H9 (cell line): Measurements from ENCODE around the gene CPXM1. TPM values are rescaled to one million over a fixed set of nuclear protein-coding genes. Genes with fewer than 3 reads are reported as not detected.

ENCODE experiments used
- DNase-seq: peaks from one replicate; pipeline ENCODE4 v3.0.0-alpha.2; 2017
- H2AFZ ChIP-seq: one replicate; pipeline ENCODE4 v1.6.1; 2013; ENCODE audit warnings: mild to moderate bottlenecking, low read length, control low read depth, moderate library complexity
- H2AK5ac ChIP-seq: 2 replicates; pipeline ENCODE4 v1.6.1; 2013; ENCODE audit warnings: low read length, control low read depth, mixed read lengths; ENCODE audit not compliant: insufficient read length
- H2BK120ac ChIP-seq: one replicate; pipeline ENCODE4 v1.6.1; 2013; ENCODE audit warnings: low read depth, mild to moderate bottlenecking, low read length, control low read depth, inconsistent platforms; ENCODE audit not compliant: poor library complexity, severe bottlenecking
- H2BK12ac ChIP-seq: 2 replicates; pipeline ENCODE4 v1.6.1; 2013; ENCODE audit warnings: low read length, control low read depth, mixed read lengths, low read depth; ENCODE audit not compliant: insufficient read length
- H2BK15ac ChIP-seq: 2 replicates; pipeline ENCODE4 v1.6.1; 2013; ENCODE audit warnings: low read depth, low read length, control low read depth
- H2BK20ac ChIP-seq: one replicate; pipeline ENCODE4 v1.6.1; 2013; ENCODE audit warnings: low read depth, mild to moderate bottlenecking, low read length, control low read depth, inconsistent platforms; ENCODE audit not compliant: poor library complexity, severe bottlenecking
- H2BK5ac ChIP-seq: 2 replicates; pipeline ENCODE4 v1.6.1; 2013; ENCODE audit warnings: low read length, control low read depth, mixed read lengths; ENCODE audit not compliant: insufficient read length
- H3K14ac ChIP-seq: 2 replicates; pipeline ENCODE4 v1.6.1; 2013; ENCODE audit warnings: low read length, control low read depth; ENCODE audit not compliant: insufficient read depth
- H3K18ac ChIP-seq: 2 replicates; pipeline ENCODE4 v1.6.1; 2013; ENCODE audit warnings: low read depth, mild to moderate bottlenecking, mixed read lengths, low read length, control low read depth; ENCODE audit not compliant: insufficient read length
- H3K23ac ChIP-seq: 2 replicates; pipeline ENCODE4 v1.6.1; 2013; ENCODE audit warnings: low read length, control low read depth, mixed read lengths, low read depth; ENCODE audit not compliant: insufficient read length
- H3K23me2 ChIP-seq: 2 replicates; pipeline ENCODE4 v1.6.1; 2013; ENCODE audit warnings: low read depth, mild to moderate bottlenecking, mixed read lengths, low read length, control low read depth; ENCODE audit not compliant: insufficient read length, poor library complexity, severe bottlenecking
- H3K27ac ChIP-seq: 2 replicates; pipeline ENCODE4 v1.5.1; 2013; ENCODE audit warnings: low read length, control low read depth, mixed read lengths, low read depth; ENCODE audit not compliant: insufficient read length
- H3K27me3 ChIP-seq: 2 replicates; pipeline ENCODE4 v1.6.1; 2013; ENCODE audit warnings: low read length, control low read depth, inconsistent platforms; ENCODE audit not compliant: insufficient read depth
- H3K4ac ChIP-seq: 2 replicates; pipeline ENCODE4 v1.6.1; 2013; ENCODE audit warnings: low read depth, mild to moderate bottlenecking, control low read depth, inconsistent platforms, low read length, moderate library complexity
- H3K4me1 ChIP-seq: 2 replicates; pipeline ENCODE4 v1.6.1; 2013; ENCODE audit warnings: low read length, control low read depth, inconsistent platforms; ENCODE audit not compliant: insufficient read depth
- H3K4me2 ChIP-seq: 2 replicates; pipeline ENCODE4 v1.6.1; 2013; ENCODE audit warnings: low read length, control low read depth, mixed read lengths; ENCODE audit not compliant: insufficient read length, insufficient read depth
- H3K56ac ChIP-seq: 2 replicates; pipeline ENCODE4 v1.6.1; 2013; ENCODE audit warnings: low read depth, mild to moderate bottlenecking, mixed read lengths, low read length, control low read depth; ENCODE audit not compliant: insufficient read length
- H3K79me1 ChIP-seq: 2 replicates; pipeline ENCODE4 v1.6.1; 2013; ENCODE audit warnings: low read depth, mild to moderate bottlenecking, moderate library complexity, low read length, control low read depth, inconsistent platforms; ENCODE audit not compliant: insufficient read depth, poor library complexity, severe bottlenecking
- H3K79me2 ChIP-seq: 2 replicates; pipeline ENCODE4 v1.6.1; 2013; ENCODE audit warnings: low read length, control low read depth, inconsistent platforms; ENCODE audit not compliant: insufficient read depth
- H3K9ac ChIP-seq: 2 replicates; pipeline ENCODE4 v1.6.1; 2013; ENCODE audit warnings: low read length, control low read depth, mixed read lengths; ENCODE audit not compliant: insufficient read length; ENCODE audit errors: extremely low read depth
- H3K9me3 ChIP-seq: one replicate; pipeline ENCODE4 v1.6.1; 2013; ENCODE audit warnings: low read depth, low read length, inconsistent platforms; ENCODE audit not compliant: control insufficient read depth
- H3T11ph ChIP-seq: one replicate; pipeline ENCODE4 v1.6.1; 2013; ENCODE audit warnings: mild to moderate bottlenecking, low read length, control low read depth, inconsistent platforms
- H4K20me1 ChIP-seq: one replicate; pipeline ENCODE4 v1.6.1; 2013; ENCODE audit not compliant: control insufficient read depth, insufficient read length, insufficient read depth
- H4K5ac ChIP-seq: 2 replicates; pipeline ENCODE4 v1.6.1; 2013; ENCODE audit warnings: low read depth, mild to moderate bottlenecking, mixed read lengths, low read length, control low read depth; ENCODE audit not compliant: insufficient read length
- H4K8ac ChIP-seq: replicated peaks from 2 replicates; pipeline ENCODE4 v1.6.1; 2013; ENCODE audit warnings: low read length, control low read depth, mixed read lengths, low read depth; ENCODE audit not compliant: insufficient read length
- H4K91ac ChIP-seq: 2 replicates; pipeline ENCODE4 v1.6.1; 2013; ENCODE audit warnings: low read depth, mild to moderate bottlenecking, moderate library complexity, mixed read lengths, low read length, control low read depth; ENCODE audit not compliant: insufficient read length
- H3K27ac Mint-ChIP-seq, 3 experiments: 2 replicates in 2 of 3; 3 replicates in 1 of 3; pipeline ENCODE4 v1.8.0; 2020 to 2021; ENCODE audit warnings: mixed read lengths in 3 of 3, mild to moderate bottlenecking in 1 of 3, moderate library complexity in 1 of 3
- H3K27me3 Mint-ChIP-seq: 2 replicates; pipeline ENCODE4 v1.8.0; 2021; ENCODE audit warnings: low read depth, mild to moderate bottlenecking, moderate library complexity, mixed read lengths
- H3K36me3 Mint-ChIP-seq, 3 experiments: 2 replicates in 2 of 3; 3 replicates in 1 of 3; pipeline ENCODE4 v1.8.0; 2020 to 2021; ENCODE audit warnings: low read depth in 3 of 3, mixed read lengths in 3 of 3; ENCODE audit not compliant: insufficient read depth in 1 of 3
- H3K4me1 Mint-ChIP-seq, 2 experiments: 2 replicates each; pipeline ENCODE4 v1.8.0; 2020; ENCODE audit warnings: mixed read lengths in 2 of 2
- H3K4me3 Mint-ChIP-seq, 2 experiments: 2 replicates in 1 of 2; 3 replicates in 1 of 2; pipeline ENCODE4 v1.8.0; 2020 to 2021; ENCODE audit warnings: mild to moderate bottlenecking in 2 of 2, mixed read lengths in 2 of 2, moderate library complexity in 1 of 2
- H3K9me3 Mint-ChIP-seq, 2 experiments: 2 replicates in 1 of 2; 3 replicates in 1 of 2; pipeline ENCODE4 v1.8.0; 2020; ENCODE audit warnings: mild to moderate bottlenecking in 2 of 2, mixed read lengths in 2 of 2, moderate library complexity in 1 of 2
- CTCF ChIP-seq: fragments of 200-600 bp; sonication (generic); conservative IDR thresholded peaks from 3 replicates; pipeline ENCODE4 v1.8.0; 2021; ENCODE audit warnings: antibody characterized with exemption, mild to moderate bottlenecking
- WGBS: extraction: QIAGEN DNeasy Blood & Tissue Kit; methylation state at CpG from one replicate; pipeline ENCODE4 v1.1.7; 2013; ENCODE audit warnings: missing lambda C conversion rate, low lambda C conversion rate, mixed read lengths; ENCODE audit not compliant: insufficient read length; ENCODE audit errors: extremely low coverage; 5-methylcytosine and 5-hydroxymethylcytosine counted together
- total RNA-seq: library from RNA; stranded (reverse); gene quantifications from 2 replicates; pipeline ENCODE4 v1.2.1, GENCODE V29; 2021

Gene CPXM1
- total RNA-seq, 1 experiment from 2014 or later: 69.0 TPM

DNA sequence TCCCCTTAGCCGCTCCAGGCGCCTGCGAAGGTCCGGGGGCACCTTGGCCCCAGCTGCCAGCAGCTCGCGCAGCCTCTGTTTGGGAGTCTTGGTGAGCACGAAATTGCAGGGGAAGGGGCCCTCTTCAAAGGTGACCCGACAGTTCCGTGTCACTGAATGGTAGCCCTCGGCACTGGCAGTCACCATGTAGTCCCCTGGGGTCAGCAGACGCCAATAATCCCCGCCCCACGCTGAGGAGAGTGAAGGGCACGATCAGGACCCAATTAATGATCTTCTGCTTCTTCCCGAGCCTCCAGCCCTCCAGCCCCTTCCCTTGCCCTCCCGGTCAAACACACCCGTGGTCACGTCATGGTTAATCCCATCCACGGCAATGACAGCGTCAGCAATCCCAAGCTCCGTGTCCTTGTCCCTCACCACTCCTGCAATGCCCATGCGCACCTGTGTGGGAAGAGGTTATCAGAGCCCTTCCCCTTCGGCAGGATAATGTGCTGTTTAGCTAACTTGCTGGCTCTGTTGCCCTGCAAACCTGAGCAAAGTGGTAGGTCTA lies 6.2 kb downstream of the CPXM1 start:
- no peak for TF ChIP-seq CTCF
- Histone ChIP-seq H3K9ac (no peak overlapping the region), H2BK12ac (no peak overlapping the region), H4K5ac (no peak overlapping the region), H3T11ph (no peak overlapping the region), H3K56ac (no peak overlapping the region), H3K4ac (no peak overlapping the region), H2BK5ac (no peak overlapping the region), H4K91ac (no peak overlapping the region), H3K79me1 (no peaks in the 10 kb centered on the region), H3K14ac (no peak overlapping the region), H4K20me1 (no peaks in the 10 kb centered on the region), H2AK5ac (no peak overlapping the region), H3K23ac (no peak overlapping the region), H3K23me2 (no peaks in the 10 kb centered on the region), H2BK15ac (no peak overlapping the region), H3K18ac (no peak overlapping the region), H3K4me2 (no peak overlapping the region), H3K79me2 (no peaks in the 10 kb centered on the region), H4K8ac (no peak overlapping the region), H3K27ac (no peak overlapping the region), H3K4me1 (no peaks in the 10 kb centered on the region; the same call in 1 of the 2 replicates), H2BK120ac (no peak overlapping the region), H3K27me3 (no peaks in the 10 kb centered on the region), H3K9me3 (no peaks in the 10 kb centered on the region), H2BK20ac (no peak overlapping the region), H2AFZ (no peak overlapping the region)
- H3K4me3 Mint-ChIP-seq: no peak overlapping the region
- no CpG with 5 or more reads among the region's 23 CpGs for WGBS
- peaks cover 0 to 3% of the 10 kb centered on the region in 2 experiments; a peak in 1 of 5 replicates for H3K9me3 Mint-ChIP-seq
- peaks cover 12% of the 10 kb centered on the region for H3K27me3 Mint-ChIP-seq
- peak overlapping the region in 2 of 3 experiments; percentile 61 to 77; a peak in 2 of 7 replicates for H3K27ac Mint-ChIP-seq
- H3K4me1 Mint-ChIP-seq: peaks cover 6% of the 10 kb centered on the region in 2 experiments
- peaks cover 22 to 58% (median 38%) of the 10 kb centered on the region in 3 experiments for H3K36me3 Mint-ChIP-seq
- no peak for DNase-seq
